ENCODE results near the gene GREB1L.

Gene GREB1L

GRCh38 chr18:21398121-21398520 is 156.1 kb downstream of the GREB1L start:
- no peak overlapping the region for H3K27ac ChIP-seq
- no peak for DNase-seq (ENCODE audit: low spot score)
- no peak overlapping the region for H3K4me3 ChIP-seq
- TF ChIP-seq, protein P1, sequence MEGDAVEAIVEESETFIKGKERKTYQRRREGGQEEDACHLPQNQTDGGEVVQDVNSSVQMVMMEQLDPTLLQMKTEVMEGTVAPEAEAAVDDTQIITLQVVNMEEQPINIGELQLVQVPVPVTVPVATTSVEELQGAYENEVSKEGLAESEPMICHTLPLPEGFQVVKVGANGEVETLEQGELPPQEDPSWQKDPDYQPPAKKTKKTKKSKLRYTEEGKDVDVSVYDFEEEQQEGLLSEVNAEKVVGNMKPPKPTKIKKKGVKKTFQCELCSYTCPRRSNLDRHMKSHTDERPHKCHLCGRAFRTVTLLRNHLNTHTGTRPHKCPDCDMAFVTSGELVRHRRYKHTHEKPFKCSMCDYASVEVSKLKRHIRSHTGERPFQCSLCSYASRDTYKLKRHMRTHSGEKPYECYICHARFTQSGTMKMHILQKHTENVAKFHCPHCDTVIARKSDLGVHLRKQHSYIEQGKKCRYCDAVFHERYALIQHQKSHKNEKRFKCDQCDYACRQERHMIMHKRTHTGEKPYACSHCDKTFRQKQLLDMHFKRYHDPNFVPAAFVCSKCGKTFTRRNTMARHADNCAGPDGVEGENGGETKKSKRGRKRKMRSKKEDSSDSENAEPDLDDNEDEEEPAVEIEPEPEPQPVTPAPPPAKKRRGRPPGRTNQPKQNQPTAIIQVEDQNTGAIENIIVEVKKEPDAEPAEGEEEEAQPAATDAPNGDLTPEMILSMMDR (IDR thresholded peaks at IDR 0.05) = no peak

GRCh38 chr18:21402272-21402671 is 160.2 kb downstream of the GREB1L start:
- Histone ChIP-seq H3K4me3 (no peak overlapping the region), H3K27ac (no peak overlapping the region)
- DNase-seq (ENCODE audit: low spot score) = no peak
- TF ChIP-seq, protein P1 (IDR thresholded peaks at IDR 0.05) = no peak

GRCh38 chr18:21404426-21404825 is 162.4 kb downstream of the GREB1L start:
- H3K4me3 ChIP-seq = no peak overlapping the region
- no peak for DNase-seq (ENCODE audit: low spot score)
- H3K27ac ChIP-seq = no peak overlapping the region
- TF ChIP-seq, protein P1 (IDR thresholded peaks at IDR 0.05) = no peak

DNA sequence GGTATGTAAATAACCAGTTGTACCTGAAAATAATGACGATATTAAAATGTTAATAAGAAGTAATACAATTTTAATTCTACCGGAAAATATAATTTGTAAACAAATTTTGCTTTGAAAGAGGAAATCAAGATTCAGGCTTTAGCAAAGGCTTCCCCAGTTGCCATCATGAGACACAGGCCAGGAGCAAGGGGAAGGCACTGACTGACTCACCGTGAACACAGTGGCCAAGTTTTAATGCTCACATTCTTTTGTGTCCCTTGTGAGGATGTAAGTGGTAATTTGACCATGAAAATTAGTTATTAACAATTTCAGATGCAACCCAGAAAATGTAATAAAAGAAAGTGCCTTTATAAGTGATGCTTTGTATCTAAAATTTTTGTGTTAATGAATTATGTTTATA is 164.1 kb downstream of the GREB1L start:
- Histone ChIP-seq H3K4me3 (no peak overlapping the region), H3K27ac (no peak overlapping the region)
- DNase-seq (ENCODE audit: low spot score) = no peak
- TF ChIP-seq, protein P1 (IDR thresholded peaks at IDR 0.05) = no peak

DNA sequence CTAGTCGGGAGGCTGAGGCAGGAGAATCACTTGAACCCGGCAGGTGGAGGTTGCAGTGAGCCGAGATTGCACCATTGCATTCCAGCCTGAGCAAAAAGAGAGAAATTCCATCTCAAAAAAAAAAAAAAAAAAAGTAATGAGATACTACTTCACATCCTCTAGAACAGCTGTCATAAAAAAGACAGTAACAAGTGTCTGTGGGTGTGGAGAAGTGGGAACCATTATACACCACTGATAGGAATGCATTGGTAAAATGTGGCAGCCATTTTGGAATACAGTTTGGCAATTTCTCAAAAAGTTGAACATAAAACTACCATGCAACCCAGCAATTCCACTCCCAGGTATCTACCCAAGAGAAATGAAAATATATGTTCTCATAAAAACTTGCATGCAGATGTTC is 166.6 kb downstream of the GREB1L start:
- H3K4me3 ChIP-seq = no peak overlapping the region
- no peak overlapping the region for H3K27ac ChIP-seq
- DNase-seq (ENCODE audit: low spot score) = no peak
- TF ChIP-seq, protein P1 (IDR thresholded peaks at IDR 0.05) = no peak

- H3K4me3 ChIP-seq = no peak overlapping the region
- TF ChIP-seq, protein P1 (IDR thresholded peaks at IDR 0.05) = no peak
- H3K27ac ChIP-seq = no peak overlapping the region
- DNase-seq (ENCODE audit: low spot score) = no peak
Observed at GRCh38 chr18:21433436-21433835, 191.4 kb downstream of the GREB1L start.

DNA sequence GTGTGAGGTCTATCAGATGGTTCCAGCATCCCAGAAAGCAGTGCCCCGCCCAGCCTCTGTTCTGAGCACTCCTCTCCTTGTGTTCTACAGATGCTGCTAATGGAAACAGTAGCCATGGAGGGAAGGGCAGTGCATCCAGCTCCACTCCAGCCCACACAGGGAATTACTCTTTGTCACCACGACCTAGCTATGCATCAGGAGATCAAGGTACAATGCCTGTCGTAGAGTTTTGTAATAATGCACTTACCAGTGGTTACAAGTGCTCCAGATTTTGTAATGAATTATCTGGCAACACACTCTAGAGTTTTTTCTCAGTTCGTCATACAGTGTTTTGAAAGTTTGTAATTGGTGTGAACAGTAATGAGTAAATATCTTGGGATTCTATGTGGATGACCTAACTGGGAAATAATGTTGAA is 197.4 kb downstream of the GREB1L start:
- Histone ChIP-seq H3K4me3 (no peak overlapping the region), H3K27ac (no peak overlapping the region)
- TF ChIP-seq, protein P1 (IDR thresholded peaks at IDR 0.05) = no peak
- no peak for DNase-seq (ENCODE audit: low spot score)

Data from coronary artery (tissue), 2 donors.